Stimulated activated naive CD8-positive, alpha-beta T cell treated with anti-CD3 and anti-CD28 coated beads, Interleukin-15, amount 100 ng/mL, for 72 hours (primary cell): ENCODE measurements around the gene RPS15.

Experiments
- ATAC-seq: fragments of 150-1000 bp; cut with Tn5 transposase; 2 replicates; pipeline ENCODE4 v1.10.0; 2021; ENCODE audit warnings: mild to moderate bottlenecking, moderate library complexity
- DNase-seq, 2 donors: peaks; one replicate each; pipeline ENCODE4 v3.0.0; 2021 to 2022
- H3K27ac Mint-ChIP-seq, 2 donors: one replicate each; pipeline ENCODE4 v1.8.0; 2022; ENCODE audit warnings: mild to moderate bottlenecking in 2 of 2, mixed read lengths in 2 of 2, moderate library complexity in 2 of 2
- H3K27me3 Mint-ChIP-seq: one replicate; pipeline ENCODE4 v1.8.0; 2022; ENCODE audit warnings: mixed read lengths
- H3K4me1 Mint-ChIP-seq: one replicate; pipeline ENCODE4 v1.8.0; 2022; ENCODE audit warnings: mild to moderate bottlenecking, mixed read lengths
- H3K4me3 Mint-ChIP-seq, 2 donors: one replicate each; pipeline ENCODE4 v1.8.0; 2022; ENCODE audit warnings: mild to moderate bottlenecking in 2 of 2, mixed read lengths in 2 of 2, moderate library complexity in 1 of 2
- H3K9me3 Mint-ChIP-seq, 2 donors: one replicate each; pipeline ENCODE4 v1.8.0; 2022; ENCODE audit warnings: mixed read lengths in 2 of 2

The RPS15 gene

DNA sequence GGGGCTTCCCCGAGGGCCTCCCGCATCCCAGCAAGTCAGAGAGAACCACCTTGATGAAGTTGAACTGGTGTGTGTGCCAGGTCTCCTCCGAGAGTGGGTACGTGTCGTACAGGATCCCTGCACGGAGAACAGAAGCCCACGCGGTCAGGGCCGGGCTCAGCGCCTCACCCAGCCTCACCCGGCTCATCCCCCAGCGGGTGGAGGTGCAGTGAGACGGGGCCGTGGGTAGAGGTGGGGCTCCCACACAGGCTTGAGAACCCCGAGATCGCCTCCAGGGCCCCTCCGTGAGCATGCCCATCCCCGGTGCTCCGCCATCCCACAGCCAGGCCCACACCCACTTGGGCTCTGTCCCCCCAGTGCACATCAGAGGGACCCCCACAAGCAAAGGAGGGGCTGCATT, 39.1 kb upstream of the RPS15 start:
- Mint-ChIP-seq H3K27ac (peak overlapping the region in 1 of 2 donors; percentile 59), H3K27me3 (peaks cover 16% of the 10 kb centered on the region), H3K9me3 (no peaks in the 10 kb centered on the region), H3K4me3 (no peak overlapping the region), H3K4me1 (peaks cover 47% of the 10 kb centered on the region)
- DNase-seq (no peak), ATAC-seq (no peak)

GRCh38 chr19:1399745-1400144, 38.5 kb upstream of the RPS15 start:
- H3K27ac Mint-ChIP-seq, result no peak overlapping the region
- DNase-seq, result no peak
- no peaks in the 10 kb centered on the region for H3K9me3 Mint-ChIP-seq
- H3K4me3 Mint-ChIP-seq, result no peak overlapping the region
- peak; percentile 14 for ATAC-seq
- H3K4me1 Mint-ChIP-seq, result peaks cover 47% of the 10 kb centered on the region
- H3K27me3 Mint-ChIP-seq, result peaks cover 16% of the 10 kb centered on the region

DNA sequence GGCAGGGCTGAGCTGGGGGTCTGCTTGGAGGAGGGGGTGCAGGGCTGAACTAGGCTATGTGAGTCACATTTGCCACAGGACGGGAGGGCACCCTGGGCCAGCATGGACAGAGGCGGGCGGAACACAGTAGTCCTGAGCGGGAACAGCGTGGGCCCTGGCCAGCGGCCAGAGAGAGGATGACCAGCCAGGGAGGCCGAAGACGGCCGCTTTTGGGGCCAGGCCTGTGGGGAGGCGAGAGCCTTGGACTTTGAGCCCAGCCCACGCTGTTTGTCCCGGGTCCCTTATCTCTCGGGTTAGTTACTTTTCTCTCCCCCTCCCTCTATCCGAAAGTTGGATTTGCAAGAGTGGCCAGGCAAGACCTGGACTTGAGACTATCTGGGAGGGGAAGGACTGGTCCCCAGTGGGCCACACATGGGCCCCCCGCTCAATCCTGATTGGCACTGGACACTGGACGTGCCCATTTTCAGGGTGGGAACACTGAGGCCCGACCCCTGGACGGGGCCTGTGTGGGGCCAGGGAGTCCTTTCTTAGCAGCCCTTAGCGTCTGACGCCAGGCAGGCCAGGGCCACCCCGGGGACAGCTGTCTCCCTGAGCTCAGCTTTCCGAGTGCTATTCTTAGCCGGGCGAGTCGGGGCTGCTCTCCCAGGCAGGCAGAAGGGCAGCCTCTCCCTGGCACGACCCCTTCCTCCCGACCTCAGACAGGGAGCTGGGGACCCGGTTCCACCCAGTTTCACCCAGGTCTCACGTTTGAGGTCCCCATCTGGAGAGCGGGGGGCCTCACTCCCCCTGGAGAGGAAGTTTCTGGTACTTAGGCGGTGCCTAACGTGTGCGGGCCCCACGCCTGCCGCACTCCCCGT, 37.7 kb upstream of the RPS15 start:
- Mint-ChIP-seq H3K27me3 (peaks cover 16% of the 10 kb centered on the region), H3K9me3 (no peaks in the 10 kb centered on the region), H3K27ac (no peak overlapping the region), H3K4me1 (peaks cover 47% of the 10 kb centered on the region), H3K4me3 (peak overlapping the region; percentile 70 to 81)
- peak; percentile 37 for ATAC-seq
- peak in 1 of 2 donors; percentile 13 for DNase-seq

GRCh38 chr19:1401138-1401888, 36.9 kb upstream of the RPS15 start, which contains the start of gene GAMT:
Gene GAMT, minus strand, starts transcription at chr19:1401542. Its CDS starts 66 bp downstream, at chr19:1401476.
- peak within 1 kb of the TSS; percentile 70 to 81 for H3K4me3 Mint-ChIP-seq
- H3K27me3 Mint-ChIP-seq, result peaks cover 16% of the 10 kb centered on the region
- H3K9me3 Mint-ChIP-seq, result no peaks in the 10 kb centered on the region
- H3K4me1 Mint-ChIP-seq, result peaks cover 43% of the 10 kb centered on the region
- ATAC-seq, result peak; percentile 69
- peak; percentile 48 to 57 for DNase-seq
- H3K27ac Mint-ChIP-seq, result no peak within 1 kb of the TSS

DNA sequence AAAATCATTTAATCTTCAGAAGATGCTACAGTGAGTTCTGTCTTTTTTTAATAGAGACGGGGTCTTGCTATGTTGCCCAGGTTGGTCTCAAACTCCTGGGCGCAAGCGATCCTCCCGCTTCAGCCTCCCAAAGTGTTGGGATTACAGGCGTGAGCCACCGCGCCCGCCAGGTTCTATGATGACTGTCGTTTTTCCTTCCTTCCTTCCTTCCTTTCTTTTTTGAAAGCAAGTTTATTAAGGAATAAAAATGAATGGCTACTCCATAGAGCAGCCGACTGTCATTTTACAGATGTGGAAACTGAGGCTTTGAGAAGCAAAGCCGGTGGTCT, 36.3 kb upstream of the RPS15 start:
- H3K27me3 Mint-ChIP-seq, result peaks cover 16% of the 10 kb centered on the region
- DNase-seq (no peak), ATAC-seq (no peak)
- H3K4me1 Mint-ChIP-seq, result peaks cover 43% of the 10 kb centered on the region
- H3K27ac Mint-ChIP-seq, result no peak overlapping the region
- no peaks in the 10 kb centered on the region for H3K9me3 Mint-ChIP-seq
- H3K4me3 Mint-ChIP-seq, result peak overlapping the region; percentile 54 to 59

DNA sequence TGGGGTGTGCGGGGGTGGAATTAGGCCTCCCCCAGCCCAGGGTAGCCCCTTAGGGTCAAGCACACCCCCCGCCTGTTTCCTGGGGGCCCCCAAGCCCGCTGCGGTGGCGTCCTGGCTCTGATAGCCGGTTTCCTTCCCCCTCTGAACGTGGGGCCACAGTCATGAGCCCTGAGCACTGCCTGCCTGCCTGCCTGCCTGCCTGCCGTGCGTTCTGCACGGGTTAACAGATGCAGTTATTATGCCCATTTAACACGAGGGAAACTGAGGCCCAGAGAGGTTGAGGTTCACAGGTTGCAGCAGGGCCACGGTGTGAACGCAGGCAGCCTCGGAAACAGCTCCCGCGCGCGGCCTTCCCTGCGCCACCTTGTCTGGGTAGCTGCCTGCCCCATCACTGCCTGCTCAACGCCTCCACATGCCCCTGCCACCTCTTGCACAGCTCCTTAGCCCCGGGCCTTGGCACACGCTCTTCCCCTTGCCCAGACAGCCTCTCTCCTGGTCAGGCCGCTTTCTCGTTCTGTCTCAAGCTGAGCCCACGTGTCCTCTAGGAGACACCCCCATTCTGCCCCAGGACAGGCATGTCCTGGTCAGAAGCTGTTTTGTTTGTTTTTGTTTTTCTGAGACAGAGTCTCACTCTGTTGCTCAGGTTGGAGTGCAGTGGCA, 35.7 kb upstream of the RPS15 start:
- Mint-ChIP-seq H3K27ac (no peak overlapping the region), H3K4me1 (peaks cover 40% of the 10 kb centered on the region), H3K4me3 (peak overlapping the region; percentile 58 to 65), H3K9me3 (no peaks in the 10 kb centered on the region), H3K27me3 (peaks cover 16% of the 10 kb centered on the region)
- ATAC-seq (no peak), DNase-seq (no peak)

DNA sequence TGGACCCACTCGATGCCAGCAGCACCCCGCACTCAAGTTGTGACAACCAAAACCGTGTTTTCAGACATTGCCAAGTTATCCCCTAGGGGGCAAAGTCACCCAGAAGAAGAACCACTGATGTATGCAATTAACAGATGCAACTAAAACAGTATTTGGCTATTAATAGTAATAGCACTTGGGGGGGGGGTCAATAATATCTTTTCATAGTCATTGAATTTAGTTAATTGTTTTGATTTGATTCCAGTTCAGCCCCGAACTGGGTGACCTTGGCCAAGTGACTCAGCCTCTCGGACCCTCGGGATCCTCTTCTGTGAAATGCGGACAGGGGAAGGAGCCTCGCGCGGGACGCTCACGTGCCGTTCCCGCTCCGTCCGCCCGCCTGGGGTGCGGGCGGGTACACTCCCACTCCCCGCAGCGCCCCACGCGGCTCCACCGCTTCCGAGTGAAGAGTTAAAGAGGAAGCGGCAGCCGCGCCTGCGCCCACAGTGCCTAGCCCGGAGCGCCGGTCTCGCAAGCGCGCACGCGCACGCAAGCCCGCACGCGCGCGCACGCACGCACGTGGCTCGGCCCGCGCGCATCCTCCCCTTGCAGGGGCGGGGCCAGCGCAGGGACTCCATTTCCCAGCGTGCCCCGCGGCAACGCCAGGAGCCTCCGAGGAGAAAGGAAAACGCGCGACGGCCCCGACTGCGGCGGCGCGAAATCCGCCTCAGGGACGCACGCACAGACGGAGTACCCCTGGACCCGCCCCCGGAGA, 31.2 kb upstream of the RPS15 start:
- Mint-ChIP-seq H3K4me1 (peaks cover 56% of the 10 kb centered on the region), H3K4me3 (peak overlapping the region; percentile 76 to 82)
- peak; percentile 100 for DNase-seq

DNA sequence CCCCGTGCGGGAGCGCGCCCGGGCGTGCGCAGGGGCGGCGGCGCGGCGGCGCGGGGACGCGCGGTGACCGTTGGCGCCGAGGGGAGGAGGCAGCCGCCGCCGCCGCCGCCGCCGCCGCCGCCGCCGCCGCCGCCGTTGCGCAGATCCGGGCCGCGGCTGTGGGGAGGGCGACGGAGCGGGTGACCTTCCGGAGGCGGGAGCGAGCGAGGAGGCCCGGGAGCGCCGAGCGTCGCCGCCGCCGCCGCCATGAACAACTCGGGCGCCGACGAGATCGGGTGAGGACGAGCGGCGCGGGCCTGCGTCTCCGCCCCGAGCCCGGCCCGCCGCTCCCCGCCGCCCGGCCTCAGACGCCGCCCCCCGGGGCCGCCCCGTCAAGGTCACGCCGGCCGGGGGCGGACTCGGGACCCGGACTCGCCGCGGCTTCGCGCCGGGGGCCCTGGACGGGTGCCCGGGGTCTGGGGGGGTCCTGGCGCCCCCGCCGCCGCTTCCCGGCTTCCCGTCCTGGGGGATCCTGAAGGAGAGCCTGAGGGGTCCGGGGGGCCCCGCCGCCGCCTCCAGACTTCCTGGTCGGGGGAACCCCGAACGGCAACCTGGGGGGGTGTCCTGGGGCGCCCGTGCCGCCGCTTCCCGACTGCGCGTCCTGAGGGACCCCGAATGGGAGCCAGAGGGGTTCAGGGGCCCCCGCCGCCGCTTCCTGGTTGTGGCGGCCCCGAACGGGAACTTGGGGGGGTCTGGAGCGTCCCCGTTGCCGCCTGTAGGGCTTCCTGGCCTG, 30.5 kb upstream of the RPS15 start, which contains the start of gene DAZAP1:
DAZAP1 (plus strand) TSS at position 59 of the 772 bp plus-strand sequence; CDS start at position 247, 188 bp downstream.
- peak within 1 kb of the TSS; percentile 74 to 98 for H3K27ac Mint-ChIP-seq
- DNase-seq (peak in 1 of 2 donors; percentile 45), ATAC-seq (no peak)
- H3K9me3 Mint-ChIP-seq, result no peaks in the 10 kb centered on the region
- peaks cover 58% of the 10 kb centered on the region for H3K4me1 Mint-ChIP-seq
- H3K4me3 Mint-ChIP-seq, result peak within 1 kb of the TSS; percentile 76 to 97
- H3K27me3 Mint-ChIP-seq, result peaks cover 10% of the 10 kb centered on the region

More for the DNA sequence above, 31.2 kb upstream of the RPS15 start:
- Mint-ChIP-seq H3K9me3 (no peaks in the 10 kb centered on the region), H3K27ac (peak overlapping the region; percentile 74 to 93), H3K27me3 (peaks cover 16% of the 10 kb centered on the region)
- peak; percentile 86 for ATAC-seq

GRCh38 chr19:1408300-1409203, 29.6 kb upstream of the RPS15 start:
- Mint-ChIP-seq H3K9me3 (no peaks in the 10 kb centered on the region), H3K27me3 (peaks cover 2% of the 10 kb centered on the region), H3K4me1 (peaks cover 58% of the 10 kb centered on the region), H3K27ac (peak overlapping the region; percentile 97 to 98), H3K4me3 (peak overlapping the region; percentile 95 to 97)
- DNase-seq (peak; percentile 45 to 58), ATAC-seq (peak; percentile 17)

DNA sequence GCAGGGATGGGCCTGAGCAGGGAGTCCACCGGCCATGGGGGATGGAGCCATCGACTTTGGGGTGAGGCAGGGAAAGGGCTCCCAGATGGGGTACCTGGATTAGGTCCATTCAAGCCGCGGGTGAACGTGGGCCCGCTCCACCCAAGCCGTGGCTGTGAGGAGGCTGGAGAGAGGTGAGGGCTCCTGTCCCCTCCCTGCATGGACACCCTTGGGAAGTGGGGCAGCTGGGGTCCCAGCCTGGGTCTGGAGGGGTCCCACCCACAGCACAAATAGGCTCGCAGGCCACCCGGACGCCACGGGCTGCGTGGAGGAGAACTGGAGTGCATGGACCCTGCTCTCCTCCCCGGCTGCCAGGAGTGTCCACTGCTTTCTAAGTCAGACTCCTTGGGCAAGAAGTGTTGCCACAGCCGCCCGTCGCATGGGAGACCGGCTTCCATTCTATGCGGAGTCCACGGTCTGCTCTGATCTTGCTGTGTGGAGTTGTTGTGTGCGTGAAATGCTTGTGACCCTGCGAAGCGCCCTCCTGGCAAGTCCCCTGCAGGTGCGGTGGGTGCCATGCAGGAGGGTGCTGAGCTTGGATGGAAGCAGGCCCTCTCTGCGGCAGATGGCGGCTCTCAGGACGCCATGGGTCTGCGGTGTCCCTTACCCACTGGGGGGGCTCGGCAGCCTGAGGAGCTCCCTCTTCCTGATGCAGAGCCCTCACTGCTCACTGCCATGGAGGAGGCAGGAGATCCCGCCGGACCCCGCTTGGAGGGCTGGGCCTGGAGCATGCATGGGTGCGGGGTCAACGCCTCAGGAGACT, 28.8 kb upstream of the RPS15 start:
- ATAC-seq (no peak), DNase-seq (no peak)
- Mint-ChIP-seq H3K4me3 (peak overlapping the region; percentile 95 to 97), H3K27me3 (no peaks in the 10 kb centered on the region), H3K4me1 (peaks cover 65% of the 10 kb centered on the region), H3K27ac (peak overlapping the region; percentile 97 to 98), H3K9me3 (no peaks in the 10 kb centered on the region)

- no peaks in the 10 kb centered on the region for H3K27me3 Mint-ChIP-seq
- H3K27ac Mint-ChIP-seq, result peak overlapping the region; percentile 83 to 94
- DNase-seq (peak in 1 of 2 donors; percentile 48), ATAC-seq (no peak)
- no peaks in the 10 kb centered on the region for H3K9me3 Mint-ChIP-seq
- peaks cover 71% of the 10 kb centered on the region for H3K4me1 Mint-ChIP-seq
- H3K4me3 Mint-ChIP-seq, result peak overlapping the region; percentile 95 to 97
These were observed 27.9 kb upstream of the RPS15 start for GRCh38 chr19:1410136-1410786.

DNA sequence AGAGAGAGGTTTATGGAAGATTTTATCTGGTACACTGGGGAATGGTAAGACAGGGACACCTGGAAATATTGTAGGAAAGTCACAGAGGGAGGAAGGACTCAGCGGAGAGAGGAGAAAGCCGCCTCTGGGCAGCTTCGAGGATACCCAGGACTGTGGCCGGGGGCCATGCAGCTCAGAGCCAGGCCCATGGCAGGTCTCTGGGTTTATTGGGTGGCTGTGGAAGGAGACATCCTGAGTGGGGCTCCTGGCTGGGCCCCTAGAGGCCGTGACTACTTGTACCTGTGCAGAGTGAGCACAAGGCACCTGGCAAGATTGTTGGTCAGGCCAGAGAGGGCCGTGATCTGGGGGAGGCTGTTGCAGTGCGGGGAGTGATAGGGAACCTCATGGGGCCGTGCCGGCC, 27.4 kb upstream of the RPS15 start:
- peak overlapping the region; percentile 95 to 97 for H3K4me3 Mint-ChIP-seq
- ATAC-seq, result no peak

More for the DNA sequence above, 27.4 kb upstream of the RPS15 start:
- no peaks in the 10 kb centered on the region for H3K27me3 Mint-ChIP-seq
- no peak for DNase-seq
- H3K27ac Mint-ChIP-seq, result peak overlapping the region; percentile 83 to 94
- H3K9me3 Mint-ChIP-seq, result no peaks in the 10 kb centered on the region
- H3K4me1 Mint-ChIP-seq, result peaks cover 76% of the 10 kb centered on the region
